ENCODE measurements around the gene HK2.
"Not testable (repeated sequence)": the region's sequence is repeated elsewhere in the genome, so short reads cannot be mapped to it uniquely, and the experiment has no call there.

Gene HK2

GRCh38 chr2:74833418-74834233 is at the start of gene HK2:
TSS of gene HK2 (plus strand) at chr2:74834127. CDS start at chr2:74834581, 454 bp downstream.
- no peak for DNase-seq

GRCh38 chr2:74789271-74789670 is 44.7 kb upstream of the HK2 start:
- no peak for DNase-seq

DNA sequence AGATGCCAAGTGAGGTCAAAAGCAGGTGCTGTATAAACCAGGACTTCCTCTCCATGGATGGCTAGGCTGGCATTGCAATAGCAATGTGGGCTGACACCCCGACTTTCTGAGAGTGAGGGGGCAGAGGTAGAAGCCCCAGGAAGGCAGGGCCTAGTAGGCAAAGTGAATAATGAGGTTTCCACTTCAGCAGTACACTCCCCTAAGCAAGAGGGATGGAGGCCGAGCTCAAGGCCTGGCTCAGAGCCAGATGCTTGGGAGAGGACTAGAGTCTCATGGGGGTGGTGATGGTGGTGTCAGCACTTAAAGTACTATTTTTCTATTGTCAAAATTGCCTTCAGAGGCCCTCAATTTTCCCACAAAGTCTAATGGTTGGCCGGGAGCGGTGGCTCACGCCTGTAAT is 41.6 kb upstream of the HK2 start:
- DNase-seq: no peak

- DNase-seq: not testable (repeated sequence)
These were observed 39.0 kb upstream of the HK2 start for GRCh38 chr2:74794878-74795277.

DNA sequence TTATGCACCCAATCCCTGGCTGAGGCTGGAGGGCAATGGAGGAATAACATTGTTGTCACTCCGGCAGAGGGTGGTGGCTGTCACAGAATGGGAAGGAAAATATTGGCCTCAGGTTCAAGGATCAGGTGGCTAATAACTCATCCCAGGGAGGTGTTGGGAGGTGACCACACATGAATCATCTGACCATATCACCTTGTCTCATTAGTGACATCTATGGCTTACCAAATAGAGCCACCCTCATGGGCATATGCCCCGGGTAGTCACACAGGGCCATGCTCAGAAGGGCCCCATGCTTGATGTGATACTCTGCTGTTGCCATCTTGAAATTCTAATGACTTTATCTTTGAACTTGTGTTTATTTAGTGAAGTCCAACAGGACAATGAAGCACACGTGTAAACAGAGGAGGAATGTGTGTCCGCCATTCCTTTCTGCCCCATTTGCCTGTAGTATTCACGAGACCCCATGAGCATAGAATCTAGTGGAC is 27.5 kb upstream of the HK2 start:
- no peak for DNase-seq

- DNase-seq: no peak
These were observed 27.0 kb upstream of the HK2 start for GRCh38 chr2:74806920-74807319.

- DNase-seq: no peak
These were observed 20.9 kb upstream of the HK2 start for GRCh38 chr2:74812787-74813590.

DNA sequence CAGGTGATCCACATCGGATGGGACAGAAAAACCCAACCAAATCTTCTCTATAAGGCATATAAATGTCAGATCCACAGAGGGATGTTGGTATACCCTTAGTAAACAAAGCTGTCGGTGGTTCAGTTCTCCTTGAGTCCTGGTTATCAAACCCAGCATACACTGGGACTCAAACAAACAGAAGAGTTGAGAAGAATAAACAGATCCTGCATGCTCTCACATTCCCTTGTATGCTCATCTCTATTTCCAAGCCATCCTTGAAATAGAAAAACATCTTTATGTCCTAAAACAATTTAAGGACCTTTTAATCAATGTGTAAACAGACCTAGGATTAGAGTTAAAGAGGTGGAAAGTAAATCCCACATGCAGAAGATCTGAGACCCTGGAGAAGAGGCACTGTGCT is 19.8 kb upstream of the HK2 start:
- DNase-seq: no peak

GRCh38 chr2:74815941-74816340 is 18.0 kb upstream of the HK2 start:
- no peak for DNase-seq

- DNase-seq: no peak
These were observed 17.2 kb upstream of the HK2 start for GRCh38 chr2:74816540-74817303.

DNA sequence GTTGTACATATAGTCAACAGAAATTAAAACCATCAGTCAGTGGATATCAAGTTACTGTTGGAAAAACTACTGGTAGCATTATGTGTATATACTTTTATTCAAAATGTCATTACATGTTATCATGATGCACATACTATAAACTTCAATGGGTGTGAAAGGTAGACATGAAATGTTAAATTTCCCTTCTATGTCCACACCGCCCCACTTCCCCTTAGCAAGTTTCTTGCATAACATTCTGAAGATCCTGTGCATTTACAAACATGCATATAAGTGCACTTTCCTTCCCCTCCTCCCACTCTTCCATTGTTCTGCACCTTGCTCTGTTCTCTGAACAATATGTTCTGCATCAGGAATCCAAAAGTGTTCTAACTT is 16.6 kb upstream of the HK2 start:
- DNase-seq: no peak

- no peak for DNase-seq
These were observed 14.2 kb upstream of the HK2 start for GRCh38 chr2:74819702-74820101.

GRCh38 chr2:74821177-74822126 is 12.5 kb upstream of the HK2 start:
- no peak for DNase-seq

GRCh38 chr2:74822771-74823566 is 11.0 kb upstream of the HK2 start:
- DNase-seq: no peak

DNA sequence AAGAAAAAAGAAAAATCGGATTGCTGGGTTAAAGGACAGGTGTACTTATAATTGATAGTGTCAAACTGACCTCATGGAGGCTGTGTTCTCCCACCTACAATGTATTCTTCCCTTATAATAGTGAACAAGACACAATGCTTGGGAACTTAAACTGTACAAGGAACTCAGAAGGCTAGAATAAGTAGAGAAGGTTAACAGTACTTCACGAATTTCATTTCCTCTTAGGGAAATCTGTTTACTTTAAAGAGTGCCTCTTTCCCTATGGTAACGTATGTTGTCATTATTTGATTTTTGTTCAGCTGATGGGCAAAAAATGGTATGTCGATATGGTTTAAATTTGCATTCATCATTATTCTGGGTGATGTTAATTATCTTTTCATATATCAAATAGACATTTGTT is 9.2 kb upstream of the HK2 start:
- no peak for DNase-seq

GRCh38 chr2:74828543-74828942 is 5.4 kb upstream of the HK2 start:
- DNase-seq: no peak

- no peak for DNase-seq
These were observed 2.0 kb upstream of the HK2 start for GRCh38 chr2:74831693-74832530.

DNA sequence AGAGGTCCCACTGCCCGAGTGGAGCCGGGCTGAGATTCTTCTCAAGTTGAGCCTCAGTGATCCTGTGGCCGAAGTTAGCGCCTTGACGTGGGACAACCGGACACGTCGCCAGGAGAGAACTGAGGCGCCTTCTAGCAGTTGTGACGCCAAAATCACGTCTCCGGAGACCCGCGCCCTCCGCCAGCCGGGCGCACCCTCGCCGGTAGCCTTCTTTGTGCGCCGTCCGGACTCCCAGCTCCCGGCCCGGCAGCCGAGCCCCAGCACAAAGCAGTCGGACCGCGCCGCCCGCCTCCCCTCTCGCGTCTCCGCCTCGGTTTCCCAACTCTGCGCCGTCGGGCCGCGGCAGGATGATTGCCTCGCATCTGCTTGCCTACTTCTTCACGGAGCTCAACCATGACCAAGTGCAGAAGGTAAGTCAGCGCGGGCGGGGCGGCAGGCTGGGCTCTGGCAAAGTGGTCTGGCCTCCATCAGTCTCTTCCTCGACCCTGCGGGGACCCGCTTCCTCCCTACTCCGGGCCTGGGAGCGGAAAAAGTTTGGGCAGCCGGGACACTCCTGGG is 386 bp downstream of the HK2 start:
- not testable (repeated sequence) for DNase-seq

DNA sequence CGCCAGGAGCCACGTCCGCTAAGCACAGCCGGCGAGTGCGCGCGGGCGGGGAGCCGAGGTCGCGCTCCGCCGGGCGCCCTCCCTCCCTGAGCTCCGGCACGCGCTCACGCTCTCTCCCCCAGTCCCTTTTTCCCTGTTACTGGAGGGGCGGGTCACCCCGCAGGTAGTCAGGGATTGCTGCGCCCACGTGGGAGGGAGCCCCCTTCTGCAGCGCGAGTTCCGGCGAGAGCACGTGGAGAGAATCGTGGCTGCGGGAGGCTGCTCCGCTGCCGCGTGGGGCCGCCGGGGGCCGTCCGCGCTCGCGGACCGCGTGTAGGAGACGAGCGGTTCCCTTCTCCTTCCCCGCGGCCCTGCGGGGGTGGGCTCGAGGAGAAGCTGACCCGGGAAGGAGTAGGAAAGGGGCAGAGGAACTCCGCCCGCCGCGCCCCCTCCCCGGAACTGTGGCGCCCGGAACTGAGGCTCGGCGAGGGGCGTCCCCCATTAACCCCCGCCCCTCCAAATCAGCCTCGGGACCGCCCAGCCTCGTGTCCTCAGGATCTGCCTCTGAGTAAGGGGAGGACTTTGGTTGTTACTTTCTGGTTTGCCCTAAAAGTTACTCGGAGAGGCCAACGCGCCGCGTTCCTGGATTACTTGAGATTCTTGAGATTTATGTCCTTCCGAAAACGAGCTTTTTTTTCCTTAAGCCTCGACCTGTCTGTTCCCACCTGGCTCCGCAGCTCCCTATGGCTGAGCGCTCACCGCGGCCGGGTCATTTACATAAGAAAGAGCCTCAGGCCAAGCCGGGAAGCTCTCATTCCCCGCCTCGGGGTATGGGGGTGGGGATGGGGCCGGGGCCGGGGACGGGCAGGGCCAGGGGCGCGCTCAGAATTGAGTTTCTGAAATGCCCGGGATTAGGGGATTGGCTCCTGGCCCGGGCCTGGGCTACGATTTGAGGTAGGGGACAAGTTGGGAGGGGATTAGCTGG is 1.1 kb downstream of the HK2 start:
- DNase-seq: no peak

All from cortex of kidney (tissue), 1 donor.